Kidney capillary endothelial cell (primary cell): ENCODE data around the gene CACNB2.

ENCODE experiments used
- DNase-seq: peaks from one replicate; pipeline ENCODE4 v3.0.0-alpha.2; 2018; ENCODE audit warnings: low spot score

CACNB2 gene

DNA sequence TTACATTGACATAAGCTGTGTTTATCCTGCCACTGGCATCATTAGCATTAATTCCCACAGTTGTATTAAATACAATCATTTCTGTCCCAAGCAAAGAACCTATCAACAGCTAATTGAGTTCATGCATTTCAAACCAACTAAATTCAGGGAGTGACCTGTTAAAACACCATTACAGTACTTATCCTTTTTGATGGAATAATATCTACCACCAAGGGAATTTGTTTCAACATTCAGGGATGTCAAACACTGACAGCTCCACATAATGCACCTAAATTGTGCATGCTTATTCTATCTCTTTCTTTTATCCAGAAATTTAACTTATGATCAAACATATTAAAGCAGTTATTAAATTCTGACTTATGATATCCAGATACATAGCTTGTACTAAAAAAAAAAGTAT, 374.3 kb downstream of the CACNB2 start:
- no peak for DNase-seq

DNA sequence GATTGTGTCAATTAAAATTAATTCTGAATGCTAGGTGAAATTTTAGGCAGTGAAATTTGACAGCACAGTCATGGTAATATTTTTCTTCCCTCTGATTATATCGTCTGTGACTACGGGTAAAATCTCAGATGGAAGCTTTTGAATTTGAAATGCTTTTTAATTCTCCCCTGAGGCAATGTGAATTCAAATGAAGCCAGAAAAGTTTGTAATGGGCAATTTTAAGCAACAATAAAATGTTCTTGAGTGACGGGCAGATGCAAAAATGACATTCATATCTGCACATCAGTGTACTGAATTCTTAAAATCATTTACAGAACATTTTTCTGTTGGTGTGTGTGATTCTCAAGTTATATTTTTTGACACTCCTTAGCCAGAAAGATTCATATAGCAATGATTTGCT, 376.6 kb downstream of the CACNB2 start:
- no peak for DNase-seq

DNA sequence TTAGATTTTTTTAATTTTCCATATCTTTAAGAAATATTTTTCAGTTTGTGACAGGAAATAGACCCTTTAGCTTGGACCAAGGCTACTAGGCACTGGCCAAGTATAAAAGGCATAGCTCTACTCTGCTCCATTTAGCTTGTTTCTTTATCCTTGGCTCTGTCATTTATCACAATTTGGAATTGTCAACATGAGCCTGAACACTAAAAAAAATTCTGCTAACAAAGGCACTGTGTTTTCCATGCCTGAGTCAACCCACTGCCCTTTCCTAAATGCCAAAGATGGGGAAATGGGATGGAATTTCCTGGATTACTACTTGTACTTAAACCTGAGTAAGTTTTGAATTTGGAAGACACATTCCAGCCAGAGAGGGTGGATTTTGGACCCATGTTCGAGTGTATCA, 382.8 kb downstream of the CACNB2 start:
- no peak for DNase-seq

DNA sequence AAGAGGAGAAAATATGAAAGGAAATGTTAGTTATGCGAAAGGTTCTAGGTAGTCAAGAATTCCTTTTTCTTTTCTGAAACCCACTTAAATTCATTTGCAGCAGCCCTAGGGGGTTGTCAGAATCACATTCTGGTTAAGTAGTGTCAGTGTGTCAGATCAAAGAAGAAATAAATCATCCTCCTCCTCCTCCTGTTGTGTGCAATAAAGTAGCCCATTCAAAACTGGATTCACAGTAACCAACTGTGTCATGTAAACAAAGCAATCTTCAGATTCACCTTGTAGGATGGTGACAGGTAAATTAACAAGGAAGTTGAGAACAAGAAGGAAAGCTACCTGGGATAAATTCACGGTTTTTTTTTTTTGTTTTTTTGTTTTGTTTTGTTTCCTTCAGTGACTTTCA, 383.6 kb downstream of the CACNB2 start:
- no peak for DNase-seq

DNA sequence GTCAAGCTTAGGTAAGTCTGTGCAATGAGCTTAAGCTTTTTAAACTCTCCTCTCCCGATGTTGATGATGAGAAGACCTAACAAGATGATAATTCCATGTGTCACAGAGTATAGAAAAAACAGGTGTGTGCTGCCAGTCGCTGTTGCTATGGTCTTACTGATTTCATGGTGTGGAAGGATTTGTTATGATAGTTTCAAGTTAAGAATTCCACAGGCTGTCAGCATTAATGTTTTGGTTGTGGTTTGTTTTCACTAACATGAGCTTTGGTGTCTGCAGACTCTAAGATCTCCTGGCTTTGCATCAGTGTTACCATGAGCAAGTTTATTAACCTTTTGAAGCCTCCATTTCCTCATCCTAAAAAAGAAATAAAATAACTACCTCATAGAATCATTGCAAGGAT, 387.5 kb downstream of the CACNB2 start:
- DNase-seq = no peak

DNA sequence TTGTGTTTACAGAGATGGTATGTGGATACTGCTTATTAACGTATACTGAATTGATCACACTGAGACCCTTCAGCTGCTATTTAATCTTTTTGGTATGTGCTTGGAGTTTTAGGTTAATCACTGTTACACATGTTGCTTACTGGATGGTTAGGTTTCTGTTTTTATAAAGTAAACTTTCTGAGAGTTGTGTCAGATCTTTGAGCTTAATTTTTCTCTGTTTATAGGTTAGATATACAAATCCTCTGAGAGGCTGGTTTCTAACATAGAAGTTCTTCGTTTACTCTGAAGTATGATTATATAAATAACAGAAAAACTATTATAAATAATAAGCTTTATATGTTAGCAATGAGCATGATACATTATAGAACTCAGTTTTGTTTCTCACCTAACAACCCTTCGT, 388.1 kb downstream of the CACNB2 start:
- no peak for DNase-seq

DNA sequence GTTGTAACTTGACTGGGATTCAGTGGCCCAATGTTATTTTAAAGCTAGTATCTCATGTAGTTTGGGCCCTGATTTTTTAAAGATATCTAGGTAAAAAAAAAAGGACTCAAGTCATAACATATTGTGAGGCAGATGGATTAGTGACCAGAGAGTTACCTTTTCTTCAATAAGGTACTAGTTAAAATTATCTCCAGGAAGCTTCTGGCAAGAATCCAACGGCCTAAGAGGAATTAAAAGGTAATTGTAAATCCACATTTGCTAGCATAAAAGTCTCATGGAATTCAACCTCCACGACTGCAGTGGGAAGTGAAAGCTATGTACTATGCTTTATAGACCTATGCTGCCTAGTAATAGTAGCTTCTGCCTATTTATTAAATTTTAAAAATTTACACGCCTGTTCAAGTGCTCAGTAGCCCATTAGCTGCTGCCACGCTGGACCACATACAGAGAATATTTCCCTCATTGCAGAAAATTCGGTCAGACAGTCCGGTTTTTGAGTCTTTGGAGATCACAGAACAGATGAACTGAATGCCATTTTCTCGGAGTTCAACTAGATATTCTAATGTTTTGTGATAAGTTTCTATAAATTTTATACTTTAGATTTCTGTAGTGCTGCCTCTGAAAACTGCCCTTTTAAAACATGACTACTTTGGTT, 392.8 kb downstream of the CACNB2 start:
- DNase-seq = no peak

DNA sequence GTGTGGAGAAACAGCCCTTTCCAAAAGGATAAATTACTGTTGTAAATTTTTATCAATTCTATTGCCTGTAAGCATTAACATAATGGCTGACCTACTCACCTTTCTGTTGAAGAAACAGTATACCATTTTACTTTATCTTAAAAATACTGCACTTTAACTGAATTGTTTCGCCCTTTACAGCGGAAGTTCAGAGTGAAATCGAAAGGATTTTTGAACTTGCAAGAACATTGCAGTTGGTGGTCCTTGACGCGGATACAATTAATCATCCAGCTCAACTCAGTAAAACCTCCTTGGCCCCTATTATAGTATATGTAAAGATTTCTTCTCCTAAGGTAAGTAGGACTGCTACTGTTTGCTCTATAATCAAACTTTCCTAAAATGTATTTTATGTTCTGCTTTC, 393.7 kb downstream of the CACNB2 start:
- no peak for DNase-seq

DNA sequence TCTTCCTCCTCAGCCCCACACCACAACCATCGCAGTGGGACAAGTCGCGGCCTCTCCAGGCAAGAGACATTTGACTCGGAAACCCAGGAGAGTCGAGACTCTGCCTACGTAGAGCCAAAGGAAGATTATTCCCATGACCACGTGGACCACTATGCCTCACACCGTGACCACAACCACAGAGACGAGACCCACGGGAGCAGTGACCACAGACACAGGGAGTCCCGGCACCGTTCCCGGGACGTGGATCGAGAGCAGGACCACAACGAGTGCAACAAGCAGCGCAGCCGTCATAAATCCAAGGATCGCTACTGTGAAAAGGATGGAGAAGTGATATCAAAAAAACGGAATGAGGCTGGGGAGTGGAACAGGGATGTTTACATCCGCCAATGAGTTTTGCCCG, 399.1 kb downstream of the CACNB2 start:
- DNase-seq = no peak

DNA sequence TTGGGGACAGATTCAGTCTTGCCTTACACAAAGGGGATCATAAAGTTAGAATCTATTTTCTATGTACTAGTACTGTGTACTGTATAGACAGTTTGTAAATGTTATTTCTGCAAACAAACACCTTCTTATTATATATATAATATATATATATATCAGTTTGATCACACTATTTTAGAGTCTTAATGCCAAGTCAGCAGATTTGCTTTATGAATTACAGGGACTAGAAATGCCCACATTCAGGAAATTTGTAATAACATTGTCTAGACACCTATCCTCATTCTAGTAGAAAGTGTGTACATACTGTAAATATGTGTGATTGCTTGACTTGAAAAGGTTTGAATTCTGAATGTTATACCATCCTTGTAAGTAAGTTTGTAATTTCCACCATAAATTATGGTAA, 400.0 kb downstream of the CACNB2 start:
- DNase-seq = no peak

DNA sequence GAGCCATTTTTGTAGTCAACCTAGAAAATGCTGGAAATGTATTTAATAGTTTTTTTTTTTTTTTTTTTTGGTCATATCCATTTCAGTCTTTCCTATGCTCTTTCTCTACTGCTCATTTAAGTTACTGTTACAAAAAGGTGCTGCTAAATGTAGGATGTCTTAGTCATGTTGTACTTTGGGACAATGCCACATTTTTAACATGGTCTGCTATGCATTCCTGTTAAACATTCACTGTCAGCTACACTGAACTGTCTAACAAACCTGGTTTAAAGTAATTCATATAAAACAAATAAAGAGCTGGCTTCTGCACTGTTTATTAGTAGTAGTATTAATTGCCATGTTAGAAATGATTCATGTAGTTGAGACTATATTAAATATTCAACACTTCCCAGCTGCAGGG, 402.6 kb downstream of the CACNB2 start:
- no peak for DNase-seq

DNA sequence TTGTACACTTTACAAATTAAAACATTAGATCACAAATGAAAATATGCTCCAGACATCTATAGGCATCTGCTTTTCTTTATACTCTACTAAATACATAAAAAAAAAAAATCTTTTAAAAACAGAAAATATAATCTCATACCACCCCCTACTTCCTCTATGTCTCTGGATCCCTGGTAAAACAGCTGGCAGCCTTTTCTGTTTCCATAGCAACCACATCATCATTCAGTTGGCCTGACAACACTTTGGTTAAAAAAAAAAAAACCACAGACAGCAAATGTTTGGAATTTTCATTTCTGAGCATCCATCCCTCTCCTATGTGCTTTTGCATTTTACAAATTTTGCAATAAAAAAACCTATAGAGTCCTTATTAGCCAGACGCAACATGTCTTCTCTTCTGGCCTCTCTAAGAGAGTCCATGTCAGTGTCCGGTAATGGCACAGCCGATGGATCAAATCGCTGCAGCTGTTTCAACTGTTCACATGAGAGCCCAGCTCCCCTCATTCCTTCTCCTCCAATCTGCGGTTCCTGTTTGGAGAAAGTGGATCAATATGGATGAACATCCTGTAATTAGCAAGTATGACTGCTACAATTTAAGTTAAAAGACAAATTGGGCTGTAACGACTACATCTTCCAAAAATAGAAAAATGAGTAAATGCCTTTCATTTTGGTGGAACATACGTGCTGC, 405.5 kb downstream of the CACNB2 start:
- no peak for DNase-seq

DNA sequence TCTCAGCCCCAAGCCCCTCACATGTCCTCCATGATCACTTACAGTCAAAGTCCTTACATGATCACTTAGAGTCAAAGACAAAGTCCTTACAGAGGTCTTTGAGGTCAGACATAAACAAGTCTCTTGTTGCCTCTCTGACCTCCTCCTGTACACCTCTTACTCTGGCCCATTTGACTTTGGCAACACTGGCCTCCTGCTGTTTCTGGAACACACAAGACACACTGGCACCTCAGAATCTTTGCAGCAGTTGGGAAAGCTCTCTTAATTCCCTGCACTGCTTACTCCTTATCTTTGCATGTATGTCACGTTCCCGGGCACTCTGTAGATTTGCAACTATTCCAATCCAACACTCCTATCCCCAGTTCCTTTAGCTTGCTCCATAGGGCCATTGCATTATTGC, 408.9 kb downstream of the CACNB2 start:
- no peak for DNase-seq

DNA sequence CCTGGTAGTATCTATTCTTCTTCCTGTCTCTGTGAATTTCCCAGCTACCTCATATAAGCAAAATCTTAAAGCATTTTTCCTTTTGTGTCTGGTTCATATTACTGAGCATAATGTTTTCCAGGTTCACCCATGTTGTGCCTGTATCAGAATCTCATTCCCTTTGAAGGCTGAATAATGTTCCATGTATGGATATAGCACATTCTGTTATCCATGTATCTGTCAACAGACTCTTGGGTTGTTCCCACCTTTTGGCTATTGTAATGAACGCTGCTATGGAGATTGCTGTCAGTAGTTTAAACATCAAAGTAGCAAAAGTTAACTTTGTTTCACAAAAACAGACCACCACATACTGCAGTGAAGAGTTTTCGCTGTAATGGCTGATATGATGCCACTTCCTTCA, 411.2 kb downstream of the CACNB2 start:
- no peak for DNase-seq

DNA sequence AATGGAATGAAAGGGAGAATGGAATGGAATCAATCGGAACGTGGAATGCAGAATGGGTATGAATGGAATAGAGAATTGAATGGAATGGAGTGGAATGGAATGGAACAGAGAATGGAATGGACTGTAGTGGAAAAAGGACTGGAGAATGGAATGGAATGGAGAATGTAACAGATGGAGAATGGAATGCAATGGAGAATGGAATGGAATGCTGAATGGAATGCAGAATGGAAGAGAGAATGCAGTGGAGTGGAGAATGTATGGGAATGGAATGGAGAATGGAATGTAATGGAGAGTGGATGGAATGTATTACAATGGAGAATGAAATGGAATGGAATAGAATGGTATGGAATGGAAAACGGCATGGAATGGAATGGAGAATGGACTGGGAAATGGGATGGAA, 414.3 kb downstream of the CACNB2 start:
- DNase-seq = no peak

DNA sequence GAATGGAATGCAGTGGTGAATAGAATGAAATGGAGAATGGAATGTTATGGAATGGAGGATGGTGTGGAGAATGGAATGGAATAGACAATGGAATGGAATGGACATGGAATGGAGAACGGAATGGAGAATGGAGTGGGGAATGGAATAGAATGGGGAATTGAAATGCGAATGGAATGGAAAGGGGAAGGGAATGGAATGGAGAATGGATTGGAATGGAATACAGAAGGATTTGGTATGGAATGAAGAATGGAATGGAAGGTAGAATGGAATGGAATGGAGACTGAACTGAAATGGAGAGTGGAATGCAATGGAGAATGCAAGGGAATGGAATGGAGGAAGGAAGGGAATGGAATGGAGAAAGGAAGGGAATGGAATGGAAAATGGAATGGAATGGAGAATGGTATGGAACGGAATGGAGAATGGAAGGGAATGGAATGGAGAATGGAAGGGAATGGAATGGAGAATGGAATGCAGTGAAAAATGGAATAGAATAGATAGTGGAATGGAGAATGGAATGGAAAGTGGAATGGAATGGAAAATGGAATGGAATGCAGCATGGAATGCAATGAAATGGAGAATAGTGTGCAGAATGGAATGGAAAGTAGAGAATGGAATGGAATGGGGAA, 416.4 kb downstream of the CACNB2 start:
- DNase-seq = no peak

DNA sequence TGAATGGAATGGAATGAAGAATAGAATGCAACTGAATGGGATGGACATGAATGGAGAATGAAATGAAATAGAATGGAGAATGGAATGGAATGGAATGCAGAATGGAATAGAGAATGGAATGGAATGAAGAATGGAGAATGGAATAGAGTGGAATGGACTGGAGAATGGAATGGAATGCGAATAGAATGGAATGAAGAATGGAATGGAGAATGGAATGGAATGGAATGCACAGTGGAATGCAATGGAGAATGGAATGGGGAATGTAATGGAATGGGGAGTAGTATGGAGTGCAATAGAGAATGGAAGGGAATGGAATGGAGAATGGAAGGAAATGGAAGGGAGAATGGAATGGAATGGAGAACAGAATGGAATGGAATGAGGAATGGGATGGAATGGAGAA, 417.7 kb downstream of the CACNB2 start:
- no peak for DNase-seq

DNA sequence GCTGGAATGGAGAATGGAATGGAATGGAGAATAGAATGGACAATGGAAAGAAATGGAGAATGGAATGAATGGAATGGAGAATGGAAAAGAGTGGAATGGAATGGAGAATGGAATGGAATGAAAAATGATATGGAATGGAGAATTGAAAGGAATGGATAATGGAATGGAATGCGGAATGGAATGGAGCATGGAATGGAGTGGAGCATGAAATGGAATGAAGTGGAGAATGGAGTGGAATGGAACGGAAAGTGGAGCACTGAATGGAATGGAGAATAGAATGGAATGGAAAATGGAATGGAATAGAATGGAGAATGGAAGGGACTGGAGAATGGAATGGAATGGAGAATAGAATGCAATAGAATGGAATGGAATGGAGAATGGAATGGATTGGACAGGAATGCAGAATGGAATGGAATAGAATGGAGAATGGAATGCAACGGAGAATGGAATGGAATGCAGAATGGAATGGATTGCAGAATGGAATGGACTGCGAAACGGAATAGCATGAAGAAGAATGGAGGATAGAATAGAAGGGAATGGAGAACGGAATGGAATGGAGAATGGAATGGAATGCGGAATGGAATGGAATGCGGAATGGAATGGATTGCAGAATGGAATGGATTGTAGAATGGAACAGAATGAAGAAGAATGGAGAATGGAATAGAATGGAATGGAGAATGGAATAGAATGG, 421.8 kb downstream of the CACNB2 start:
- no peak for DNase-seq

DNA sequence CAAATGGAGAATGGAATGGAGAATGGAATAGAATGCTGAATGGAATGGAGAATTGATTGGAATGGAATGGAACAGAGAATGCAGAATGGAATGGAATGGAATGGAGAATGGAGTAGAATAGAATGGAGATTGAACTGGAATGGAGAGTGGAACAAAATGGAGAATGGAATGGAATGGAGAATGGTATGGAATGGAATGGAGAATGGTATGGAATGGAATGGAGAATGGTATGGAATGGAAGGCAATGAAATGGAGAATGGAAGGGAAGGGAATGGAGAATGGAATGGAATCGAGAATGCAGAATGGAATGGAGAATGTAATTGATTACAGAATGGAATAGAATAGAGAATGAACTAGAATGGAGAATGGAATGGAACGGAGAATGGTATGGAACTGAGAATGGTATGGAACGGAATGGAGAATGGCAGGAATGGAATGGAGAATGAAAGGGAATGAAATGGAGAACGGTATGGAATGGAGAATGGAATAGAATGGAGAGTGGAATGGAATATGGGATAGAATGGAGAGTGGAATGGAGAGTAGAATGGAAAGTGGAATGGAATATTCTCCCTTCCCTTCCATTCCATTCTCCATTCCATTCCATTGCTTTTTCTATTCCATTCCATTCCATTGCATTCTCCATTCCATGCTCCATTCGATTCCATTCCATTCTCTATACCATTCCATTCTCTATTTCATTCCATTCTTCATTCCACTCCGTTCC, 422.9 kb downstream of the CACNB2 start:
- no peak for DNase-seq

DNA sequence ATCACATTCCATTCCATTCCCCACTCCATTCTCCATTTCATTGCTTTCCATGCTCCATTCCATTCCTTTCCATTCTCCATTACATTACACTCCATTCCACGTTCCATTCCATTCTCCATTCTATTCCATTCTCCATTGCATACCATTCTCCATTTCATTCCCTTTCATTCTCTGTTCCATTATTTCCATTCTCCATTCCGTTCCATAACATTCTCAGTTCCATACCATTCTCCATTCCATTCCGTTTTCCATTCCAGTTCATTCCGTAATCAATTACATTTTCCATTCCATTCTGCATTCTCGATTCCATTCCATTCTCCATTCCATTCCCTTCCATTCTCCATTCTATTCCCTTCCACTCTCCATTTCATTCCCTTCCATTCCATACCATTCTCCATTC, 424.8 kb downstream of the CACNB2 start:
- no peak for DNase-seq

DNA sequence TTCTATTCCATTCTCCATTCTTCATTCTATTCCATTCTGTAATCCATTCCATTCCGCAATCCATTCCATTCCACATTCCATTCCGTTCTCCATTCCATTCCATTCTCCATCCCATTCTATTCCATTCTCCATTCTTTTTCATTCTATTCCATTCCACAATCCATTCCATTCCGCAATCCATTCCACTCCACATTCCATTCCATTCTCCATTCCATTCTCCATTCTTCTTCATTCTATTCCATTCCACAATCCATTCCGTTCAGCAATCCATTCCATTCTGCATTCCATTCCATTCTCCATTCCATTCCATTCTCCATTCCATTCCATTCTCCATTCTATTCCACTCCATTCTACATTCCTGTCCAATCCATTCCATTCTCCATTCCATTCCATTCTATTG, 426.0 kb downstream of the CACNB2 start:
- DNase-seq = no peak

DNA sequence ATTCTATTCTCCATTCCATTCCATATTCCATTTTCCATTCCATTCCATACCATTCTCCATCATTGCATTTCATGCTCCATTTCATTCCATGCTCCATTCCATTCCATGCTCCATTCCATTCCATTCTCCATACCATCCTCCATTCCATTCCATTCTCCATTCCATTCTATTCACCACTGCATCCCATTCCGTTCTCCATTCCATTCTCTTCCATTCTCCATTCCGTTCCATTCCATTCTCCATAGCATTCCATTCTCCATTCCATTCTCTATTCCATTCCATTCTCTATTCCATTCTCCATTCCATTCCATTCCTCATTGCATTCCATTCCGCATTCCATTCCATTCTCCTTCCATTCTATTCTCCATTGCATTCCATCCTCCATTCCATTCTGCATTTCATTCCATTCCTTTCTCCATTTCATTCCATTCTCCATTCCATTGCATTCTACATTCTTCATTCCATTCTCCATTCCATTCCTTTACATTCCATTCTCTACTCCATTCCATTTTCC, 427.2 kb downstream of the CACNB2 start:
- DNase-seq = no peak
